Effector CD4-positive, alpha-beta T cell (primary cell): ENCODE results near the gene INO80E.
"Not testable (repeated sequence)": the region's sequence is repeated elsewhere in the genome, so short reads cannot be mapped to it uniquely, and the experiment has no call there.

Source experiments
- DNase-seq: peaks from one replicate; pipeline ENCODE4 v3.0.0-alpha.2; 2020

Gene INO80E

GRCh38 chr16:30010844-30011713 lies 15.0 kb downstream of the INO80E start, which contains the start of gene DOC2A:
Gene DOC2A (minus strand): TSS chr16:30011027. CDS start chr16:30010222, 805 bp downstream.
- no peak for DNase-seq

- no peak for DNase-seq
Measured at GRCh38 chr16:30011714-30012504, 15.9 kb downstream of the INO80E start.

- DNase-seq, result not testable (repeated sequence)
Measured at GRCh38 chr16:30012598-30012997, 16.6 kb downstream of the INO80E start.

GRCh38 chr16:30015450-30015849 lies 19.4 kb downstream of the INO80E start:
- not testable (repeated sequence) for DNase-seq

- DNase-seq, result no peak
Measured at GRCh38 chr16:30016555-30017276, 20.7 kb downstream of the INO80E start.

- DNase-seq, result no peak
Measured at GRCh38 chr16:30017277-30017656, 21.2 kb downstream of the INO80E start.

- DNase-seq, result not testable (repeated sequence)
Measured at GRCh38 chr16:30017937-30018336, 21.9 kb downstream of the INO80E start.

- no peak for DNase-seq
Measured at GRCh38 chr16:30018731-30019158, 22.7 kb downstream of the INO80E start.

GRCh38 chr16:30022887-30023286 lies 26.8 kb downstream of the INO80E start, which contains the start of gene C16orf92:
Gene C16orf92 (plus strand): TSS chr16:30023198. CDS start chr16:30023341, 143 bp downstream.
- DNase-seq, result no peak

- DNase-seq, result no peak
Measured at GRCh38 chr16:30023586-30023985, 27.5 kb downstream of the INO80E start.

- DNase-seq, result no peak
Measured at GRCh38 chr16:30024451-30024850, 28.4 kb downstream of the INO80E start.

- DNase-seq, result no peak
Measured at GRCh38 chr16:30025156-30025555, 29.1 kb downstream of the INO80E start.

- DNase-seq, result no peak
Measured at GRCh38 chr16:30025574-30025973, 29.5 kb downstream of the INO80E start.

- DNase-seq, result no peak
Measured at GRCh38 chr16:30026449-30026848, 30.4 kb downstream of the INO80E start.

- no peak for DNase-seq
Measured at GRCh38 chr16:30027588-30028437, 31.8 kb downstream of the INO80E start.

GRCh38 chr16:30028438-30029076 lies 32.5 kb downstream of the INO80E start:
- no peak for DNase-seq

GRCh38 chr16:30030011-30030685 lies 34.1 kb downstream of the INO80E start:
- no peak for DNase-seq

- DNase-seq, result no peak
Measured at GRCh38 chr16:30030841-30031413, 34.9 kb downstream of the INO80E start, which contains the start of gene TLCD3B. Gene TLCD3B (minus strand): TSS chr16:30031271. CDS start chr16:30030527, 744 bp downstream.

GRCh38 chr16:30031477-30031918 lies 35.5 kb downstream of the INO80E start:
- DNase-seq, result no peak
